SU-DHL-6 (cell line): ENCODE data around the gene ADGRB3.

Experiments used
- EZH2phosphoT487 ChIP-seq: fragments of 200-600 bp; sonication (generic), shearing (Covaris generic); conservative IDR thresholded peaks from 2 replicates; pipeline ENCODE4 v1.6.1; 2018; ENCODE audit warnings: mild to moderate bottlenecking, antibody characterized with exemption, low read length, moderate library complexity, mixed read lengths
- TF ChIP-seq, protein P1 (sequence below): fragments of 200-600 bp; sonication (generic); IDR thresholded peaks from one replicate; pipeline ENCODE4 v1.5.1; 2017; ENCODE audit warnings: antibody characterized with exemption, mild to moderate bottlenecking, low read length, moderate library complexity; ENCODE audit not compliant: insufficient read depth, poor library complexity, severe bottlenecking

DNA sequence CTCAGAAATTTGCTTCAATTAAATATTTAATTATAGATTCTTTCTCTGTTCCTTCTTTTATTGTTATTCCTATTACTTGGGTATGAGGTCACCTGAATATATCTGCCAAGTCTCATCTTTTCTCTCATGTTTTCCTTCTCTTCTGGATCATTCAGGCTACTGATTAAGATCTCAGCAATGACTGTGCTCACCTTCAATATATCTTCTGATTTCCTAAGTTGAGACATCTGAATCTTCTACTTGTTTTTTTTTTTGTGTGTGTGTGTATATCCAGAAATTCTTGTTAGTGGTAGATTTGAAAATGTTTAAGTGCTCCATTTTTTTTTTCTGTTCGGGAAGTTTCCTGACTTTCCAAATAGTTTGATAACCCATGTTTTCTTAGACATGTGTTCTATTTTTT lies 108.0 kb downstream of the ADGRB3 start:
- TF ChIP-seq, protein P1, sequence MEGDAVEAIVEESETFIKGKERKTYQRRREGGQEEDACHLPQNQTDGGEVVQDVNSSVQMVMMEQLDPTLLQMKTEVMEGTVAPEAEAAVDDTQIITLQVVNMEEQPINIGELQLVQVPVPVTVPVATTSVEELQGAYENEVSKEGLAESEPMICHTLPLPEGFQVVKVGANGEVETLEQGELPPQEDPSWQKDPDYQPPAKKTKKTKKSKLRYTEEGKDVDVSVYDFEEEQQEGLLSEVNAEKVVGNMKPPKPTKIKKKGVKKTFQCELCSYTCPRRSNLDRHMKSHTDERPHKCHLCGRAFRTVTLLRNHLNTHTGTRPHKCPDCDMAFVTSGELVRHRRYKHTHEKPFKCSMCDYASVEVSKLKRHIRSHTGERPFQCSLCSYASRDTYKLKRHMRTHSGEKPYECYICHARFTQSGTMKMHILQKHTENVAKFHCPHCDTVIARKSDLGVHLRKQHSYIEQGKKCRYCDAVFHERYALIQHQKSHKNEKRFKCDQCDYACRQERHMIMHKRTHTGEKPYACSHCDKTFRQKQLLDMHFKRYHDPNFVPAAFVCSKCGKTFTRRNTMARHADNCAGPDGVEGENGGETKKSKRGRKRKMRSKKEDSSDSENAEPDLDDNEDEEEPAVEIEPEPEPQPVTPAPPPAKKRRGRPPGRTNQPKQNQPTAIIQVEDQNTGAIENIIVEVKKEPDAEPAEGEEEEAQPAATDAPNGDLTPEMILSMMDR, result no peak
- TF ChIP-seq EZH2phosphoT487, result no peak
